ENCODE measurements around the gene KIF15.

- TF ChIP-seq CTCF (IDR thresholded peaks at IDR 0.05; ENCODE audit: poor library complexity, severe bottlenecking) (no peak), EZH2 (IDR thresholded peaks at IDR 0.05; ENCODE audit: borderline replicate concordance, insufficient read depth, low read length, poor library complexity, severe bottlenecking) (no peak), TAF1 (IDR thresholded peaks at IDR 0.05; ENCODE audit: low read depth) (no peak), RAD21 (conservative IDR thresholded peaks at IDR 0.05) (no peak), REST (IDR thresholded peaks at IDR 0.05; ENCODE audit: borderline replicate concordance) (no peak), SMC3 (conservative IDR thresholded peaks at IDR 0.05; ENCODE audit: poor library complexity) (no peak), POLR2AphosphoS5 (IDR thresholded peaks at IDR 0.05) (no peak), EP300 (conservative IDR thresholded peaks at IDR 0.05; ENCODE audit: poor library complexity, severe bottlenecking) (no peak)
These were observed 71.4 kb downstream of the KIF15 start for GRCh38 chr3:44832965-44833364.

Measured in neural cell (in vitro differentiated cells).